Gastroesophageal sphincter (tissue), 3 donors: ENCODE data around the gene NHSL1.

Experiments
- CTCF ChIP-seq, 4 experiments: fragments of 200-600 bp in 2 of 4; fragments of 450-650 bp in 2 of 4; sonication (generic) in 1 of 4; IDR thresholded peaks; one replicate each; pipeline ENCODE4 v1.5.1; 2017 to 2019; ENCODE audit warnings: antibody characterized with exemption in 4 of 4, mild to moderate bottlenecking in 2 of 4, moderate library complexity in 2 of 4
- POLR2AphosphoS5 ChIP-seq: sonication (generic); formaldehyde crosslinking; IDR thresholded peaks from one replicate; pipeline ENCODE4 v1.6.1; 2017; ENCODE audit warnings: antibody characterized with exemption

GRCh38 chr6:138514860-138515540 lies 15.7 kb upstream of the NHSL1 start:
- TF ChIP-seq CTCF (IDR thresholded peaks at IDR 0.05) (no peak), POLR2AphosphoS5 (no peak)
